Lower leg skin (tissue), 3 donors: ENCODE measurements around the gene P4HA3.

Source experiments
- CTCF ChIP-seq, 3 donors: fragments of 450-650 bp; IDR thresholded peaks; one replicate each; pipeline ENCODE4 v1.5.1; 2016; ENCODE audit warnings: antibody characterized with exemption in 3 of 3, mild to moderate bottlenecking in 3 of 3, moderate library complexity in 2 of 3
- POLR2A ChIP-seq, 2 donors: fragments of 450-650 bp; IDR thresholded peaks; one replicate each; pipeline ENCODE4 v1.6.1; 2016 to 2017; ENCODE audit warnings: antibody characterized with exemption in 2 of 2, mild to moderate bottlenecking in 1 of 2, moderate library complexity in 1 of 2

GRCh38 chr11:74225565-74225964 lies 85.9 kb downstream of the P4HA3 start:
- TF ChIP-seq CTCF (IDR thresholded peaks at IDR 0.05) (no peak), POLR2A (IDR thresholded peaks at IDR 0.05) (no peak)
